ENCODE measurements around the gene KRTAP9-1.
"Not testable (repeated sequence)": the region's sequence is repeated elsewhere in the genome, so short reads cannot be mapped to it uniquely, and the experiment has no call there.

KRTAP9-1 gene

GRCh38 chr17:41189837-41190318 is at the start of gene KRTAP9-1:
TSS of gene KRTAP9-1 (plus strand) at chr17:41189887. CDS start at chr17:41189887, 0 bp downstream.
- DNase-seq: not testable (repeated sequence)

- DNase-seq: no peak
These were observed 49.1 kb upstream of the KRTAP9-1 start, which contains the start of gene KRTAP4-6 for GRCh38 chr17:41140360-41141131. TSS of gene KRTAP4-6 (minus strand) at chr17:41140544. CDS start at chr17:41140487, 57 bp downstream.

GRCh38 chr17:41141361-41141760 is 48.3 kb upstream of the KRTAP9-1 start:
- no peak for DNase-seq

GRCh38 chr17:41144846-41145245 is 44.8 kb upstream of the KRTAP9-1 start:
- no peak for DNase-seq

GRCh38 chr17:41145261-41145660 is 44.4 kb upstream of the KRTAP9-1 start:
- no peak for DNase-seq

- no peak for DNase-seq
These were observed 42.0 kb upstream of the KRTAP9-1 start for GRCh38 chr17:41147531-41148204.

GRCh38 chr17:41148971-41149651 is 40.6 kb upstream of the KRTAP9-1 start:
- DNase-seq: not testable (repeated sequence)

GRCh38 chr17:41149652-41149985 is 40.1 kb upstream of the KRTAP9-1 start, which contains the start of gene KRTAP4-5:
TSS of gene KRTAP4-5 (minus strand) at chr17:41149825. CDS start at chr17:41149767, 58 bp downstream.
- DNase-seq: no peak

- no peak for DNase-seq
These were observed 39.7 kb upstream of the KRTAP9-1 start for GRCh38 chr17:41150026-41150425.

GRCh38 chr17:41151525-41151924 is 38.2 kb upstream of the KRTAP9-1 start:
- no peak for DNase-seq

GRCh38 chr17:41153856-41154255 is 35.8 kb upstream of the KRTAP9-1 start:
- no peak for DNase-seq

GRCh38 chr17:41160190-41160589 is 29.5 kb upstream of the KRTAP9-1 start:
- DNase-seq: not testable (repeated sequence)

GRCh38 chr17:41160648-41161047 is 29.0 kb upstream of the KRTAP9-1 start, which contains the start of gene KRTAP4-4:
TSS of gene KRTAP4-4 (minus strand) at chr17:41160748. CDS start at chr17:41160691, 57 bp downstream.
- no peak for DNase-seq

- no peak for DNase-seq
These were observed 25.9 kb upstream of the KRTAP9-1 start for GRCh38 chr17:41163828-41164227.

GRCh38 chr17:41167561-41167960 is 22.1 kb upstream of the KRTAP9-1 start:
- DNase-seq: no peak

- DNase-seq: no peak
These were observed 21.6 kb upstream of the KRTAP9-1 start, which contains the start of gene KRTAP4-3 for GRCh38 chr17:41168121-41168520. TSS of gene KRTAP4-3 (minus strand) at chr17:41168221. CDS start at chr17:41168172, 49 bp downstream.

- DNase-seq: no peak
These were observed 17.8 kb upstream of the KRTAP9-1 start for GRCh38 chr17:41171886-41172285.

- DNase-seq: no peak
These were observed 12.8 kb upstream of the KRTAP9-1 start for GRCh38 chr17:41176744-41177387.

GRCh38 chr17:41177727-41178271 is 11.9 kb upstream of the KRTAP9-1 start, which contains the start of gene KRTAP4-2:
TSS of gene KRTAP4-2 (minus strand) at chr17:41178221. CDS start at chr17:41178164, 57 bp downstream.
- no peak for DNase-seq

GRCh38 chr17:41178341-41178740 is 11.3 kb upstream of the KRTAP9-1 start:
- DNase-seq: no peak

GRCh38 chr17:41178843-41179616 is 10.7 kb upstream of the KRTAP9-1 start:
- DNase-seq: no peak

Data from NCI-H1694 (cell line).